ENCODE results near the gene TAF1D.

- TF ChIP-seq EP300 (IDR thresholded peaks at IDR 0.05) (no peak), CTCF (IDR thresholded peaks at IDR 0.05) (no peak), POLR2AphosphoS5 (IDR thresholded peaks at IDR 0.05) (no peak), POLR2A (IDR thresholded peaks at IDR 0.05) (no peak)
Observed at GRCh38 chr11:93734427-93735222, 6.7 kb downstream of the TAF1D start.

All from gastroesophageal sphincter (tissue), 3 donors.